A549 (cell line): ENCODE results near the gene KCTD6.

Source experiments
- MAFK ChIP-seq: fragments of 450-650 bp; IDR thresholded peaks from 2 replicates; pipeline ENCODE4 v1.6.1; 2014; ENCODE audit not compliant: partially characterized antibody
- RFX5 ChIP-seq: fragments of 450-650 bp; IDR thresholded peaks from 2 replicates; pipeline ENCODE4 v1.7.1; 2014; ENCODE audit warnings: antibody characterized with exemption, mild to moderate bottlenecking, moderate library complexity
- SREBF2 ChIP-seq: fragments of 450-650 bp; IDR thresholded peaks from 2 replicates; pipeline ENCODE4 v1.6.1; 2014; ENCODE audit warnings: mild to moderate bottlenecking, moderate library complexity
- ZSCAN20 ChIP-seq: fragments of 250-450 bp; sonication (Bioruptor Pico); IDR thresholded peaks from 2 replicates; pipeline ENCODE4 v1.8.0; 2022; ENCODE audit warnings: mild to moderate bottlenecking, moderate library complexity
- TF ChIP-seq, protein P1 (sequence below): IDR thresholded peaks from 2 replicates; pipeline ENCODE4 v1.6.1; 2012
- TF ChIP-seq, protein P2 (sequence below): fragments of >200 bp; sonication (Bioruptor Twin); formaldehyde crosslinking; IDR thresholded peaks from 3 replicates; pipeline ENCODE4 v1.5.1; 2016

DNA sequence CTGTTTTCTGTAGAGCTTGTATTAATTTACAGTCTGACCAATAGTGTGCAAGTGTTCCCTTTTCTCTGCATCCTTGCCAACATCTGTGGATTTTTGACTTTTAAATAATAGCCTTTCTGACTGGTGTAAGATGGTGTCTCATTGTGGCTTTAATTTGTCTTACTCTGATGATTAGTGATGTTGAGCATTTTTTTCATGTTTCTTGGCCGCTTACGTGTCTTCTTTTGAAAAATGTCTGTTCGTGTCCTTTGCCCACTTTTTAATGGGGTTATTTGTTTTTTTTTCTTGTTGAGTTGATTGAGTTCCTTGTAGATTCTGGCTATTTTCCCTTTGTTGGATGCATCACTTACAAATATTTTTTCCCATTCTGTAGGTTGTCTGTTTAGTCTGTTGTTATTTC, 52.6 kb downstream of the KCTD6 start:
- TF ChIP-seq, protein P1, sequence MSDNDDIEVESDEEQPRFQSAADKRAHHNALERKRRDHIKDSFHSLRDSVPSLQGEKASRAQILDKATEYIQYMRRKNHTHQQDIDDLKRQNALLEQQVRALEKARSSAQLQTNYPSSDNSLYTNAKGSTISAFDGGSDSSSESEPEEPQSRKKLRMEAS = no peak
- TF ChIP-seq MAFK (no peak), ZSCAN20 (CRISPR knock-in tag) (no peak), RFX5 (no peak), SREBF2 (no peak)
- TF ChIP-seq, protein P2, sequence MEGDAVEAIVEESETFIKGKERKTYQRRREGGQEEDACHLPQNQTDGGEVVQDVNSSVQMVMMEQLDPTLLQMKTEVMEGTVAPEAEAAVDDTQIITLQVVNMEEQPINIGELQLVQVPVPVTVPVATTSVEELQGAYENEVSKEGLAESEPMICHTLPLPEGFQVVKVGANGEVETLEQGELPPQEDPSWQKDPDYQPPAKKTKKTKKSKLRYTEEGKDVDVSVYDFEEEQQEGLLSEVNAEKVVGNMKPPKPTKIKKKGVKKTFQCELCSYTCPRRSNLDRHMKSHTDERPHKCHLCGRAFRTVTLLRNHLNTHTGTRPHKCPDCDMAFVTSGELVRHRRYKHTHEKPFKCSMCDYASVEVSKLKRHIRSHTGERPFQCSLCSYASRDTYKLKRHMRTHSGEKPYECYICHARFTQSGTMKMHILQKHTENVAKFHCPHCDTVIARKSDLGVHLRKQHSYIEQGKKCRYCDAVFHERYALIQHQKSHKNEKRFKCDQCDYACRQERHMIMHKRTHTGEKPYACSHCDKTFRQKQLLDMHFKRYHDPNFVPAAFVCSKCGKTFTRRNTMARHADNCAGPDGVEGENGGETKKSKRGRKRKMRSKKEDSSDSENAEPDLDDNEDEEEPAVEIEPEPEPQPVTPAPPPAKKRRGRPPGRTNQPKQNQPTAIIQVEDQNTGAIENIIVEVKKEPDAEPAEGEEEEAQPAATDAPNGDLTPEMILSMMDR = no peak
